Activated CD8-positive, alpha-beta memory T cell treated with anti-CD3 and anti-CD28 coated beads, Interleukin-2, amount 50 U/mL, for 1 hour (primary cell): ENCODE measurements around the gene UBE2G2.

Experiments used
- DNase-seq: peaks from one replicate; pipeline ENCODE4 v3.0.0-alpha.2; 2020; ENCODE audit errors: extremely low read depth

Gene UBE2G2, protein sequence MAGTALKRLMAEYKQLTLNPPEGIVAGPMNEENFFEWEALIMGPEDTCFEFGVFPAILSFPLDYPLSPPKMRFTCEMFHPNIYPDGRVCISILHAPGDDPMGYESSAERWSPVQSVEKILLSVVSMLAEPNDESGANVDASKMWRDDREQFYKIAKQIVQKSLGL

DNA sequence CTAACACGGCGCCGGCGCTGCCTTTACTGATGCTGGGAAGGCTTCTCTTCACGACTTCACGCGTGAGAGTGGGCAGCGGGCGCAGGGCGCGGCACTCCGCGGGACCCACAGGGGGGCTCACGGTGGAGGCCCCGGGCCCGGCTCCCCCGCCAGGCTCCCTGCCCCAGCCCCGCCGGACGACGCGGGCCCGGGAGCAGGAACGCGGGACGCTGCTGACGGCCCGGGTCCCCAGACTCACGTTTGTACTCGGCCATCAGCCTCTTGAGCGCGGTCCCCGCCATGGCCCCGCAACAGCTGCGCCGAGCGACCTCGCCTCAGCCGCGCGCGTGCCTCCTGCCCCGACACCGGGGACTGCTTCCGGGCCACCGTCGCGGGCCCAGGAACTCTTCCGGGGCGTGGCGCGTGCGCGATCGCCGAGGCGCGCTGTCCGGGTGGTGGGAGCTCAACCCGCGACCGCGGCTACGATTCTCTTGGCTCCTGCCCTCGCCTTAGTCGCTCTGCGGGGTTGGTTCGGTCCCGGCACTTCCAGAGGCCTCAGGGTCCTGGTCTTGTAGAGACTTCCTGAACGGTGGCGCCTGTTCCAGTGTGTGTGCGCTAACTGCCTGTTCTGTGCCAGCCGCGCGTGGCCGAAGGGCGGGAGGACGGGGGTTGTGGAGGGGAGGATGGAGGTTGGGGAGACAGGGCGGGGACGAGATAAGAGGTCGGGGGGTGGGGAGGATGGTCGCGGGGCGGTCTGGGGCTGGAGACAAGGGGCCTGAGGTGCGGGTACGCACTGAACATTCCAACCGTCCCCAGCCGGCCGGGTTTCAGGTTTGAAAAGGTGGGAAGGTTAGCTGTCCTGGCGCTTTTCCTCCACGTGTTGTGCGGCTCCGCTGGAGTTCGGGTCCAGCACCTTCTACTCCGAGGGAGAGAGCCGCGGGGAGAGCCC is at the start of gene UBE2G2:
Gene UBE2G2, minus strand, starts transcription at position 353 of the 928 bp plus-strand sequence. Its CDS starts 72 bp downstream, at position 281.
- DNase-seq: no peak

DNA sequence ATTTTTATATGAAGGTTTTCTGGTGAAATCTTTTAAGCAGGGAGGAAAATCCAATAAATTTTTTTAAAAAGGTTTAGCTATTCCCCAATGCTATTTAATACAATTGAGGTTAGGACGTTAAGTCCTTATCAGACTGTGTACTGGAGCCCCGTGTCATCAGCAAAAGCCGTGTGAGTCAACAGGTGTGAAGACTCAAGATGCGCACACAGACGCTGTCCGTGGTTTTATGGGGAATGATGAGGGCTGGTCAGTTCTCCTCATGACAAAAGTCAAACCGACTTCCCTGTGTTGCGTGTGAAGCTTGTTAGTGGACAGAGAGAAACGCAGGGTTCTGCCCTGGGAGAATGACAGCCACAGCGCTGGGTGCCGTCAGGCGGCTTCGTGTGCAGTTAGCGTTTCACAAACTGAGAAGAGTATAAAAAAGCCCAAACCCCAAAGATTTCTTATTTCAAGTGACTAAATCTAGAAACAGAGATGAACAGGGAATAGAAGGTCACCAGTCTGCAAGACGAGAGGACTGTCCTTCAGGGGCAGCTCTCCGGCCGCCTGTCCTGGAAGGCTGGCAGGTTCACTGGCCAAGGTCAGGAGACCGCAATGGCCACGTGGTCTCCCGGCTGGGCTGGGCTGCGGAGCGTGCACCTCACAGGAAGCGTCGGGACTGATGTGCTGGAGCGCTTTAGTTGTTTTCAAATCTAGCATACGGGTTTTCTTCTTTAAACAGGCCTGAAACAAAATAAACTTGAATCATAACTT is 49.5 kb upstream of the UBE2G2 start:
- no peak for DNase-seq

DNA sequence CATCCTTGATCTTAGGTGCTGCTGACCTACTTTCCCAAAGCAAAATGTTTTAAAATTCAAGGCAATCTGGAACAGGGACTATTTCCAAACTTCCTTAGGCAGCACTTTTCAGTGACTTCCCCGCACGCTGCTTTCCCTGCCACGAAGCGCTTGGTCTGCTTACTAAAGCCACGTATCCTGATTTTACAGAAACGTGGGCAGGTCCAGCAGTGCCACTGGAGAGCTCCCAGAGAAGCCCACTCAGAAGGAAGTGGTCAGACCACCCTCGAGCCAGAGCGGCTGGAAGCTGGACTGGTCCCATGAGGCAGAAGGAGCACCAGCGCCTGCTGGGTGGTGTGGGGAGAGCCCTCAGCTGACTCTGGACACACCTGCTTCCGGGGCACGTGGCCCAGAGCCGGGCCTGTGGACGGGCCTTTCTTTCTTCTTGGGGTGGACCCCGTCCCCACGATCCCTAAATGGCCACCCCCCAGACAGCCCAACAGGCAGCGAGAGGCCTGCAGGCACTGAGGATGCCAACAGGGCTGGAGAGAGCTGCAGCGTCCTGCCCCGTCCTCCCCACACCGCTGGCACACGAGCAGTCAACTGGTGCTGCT is 48.7 kb upstream of the UBE2G2 start:
- DNase-seq: no peak

DNA sequence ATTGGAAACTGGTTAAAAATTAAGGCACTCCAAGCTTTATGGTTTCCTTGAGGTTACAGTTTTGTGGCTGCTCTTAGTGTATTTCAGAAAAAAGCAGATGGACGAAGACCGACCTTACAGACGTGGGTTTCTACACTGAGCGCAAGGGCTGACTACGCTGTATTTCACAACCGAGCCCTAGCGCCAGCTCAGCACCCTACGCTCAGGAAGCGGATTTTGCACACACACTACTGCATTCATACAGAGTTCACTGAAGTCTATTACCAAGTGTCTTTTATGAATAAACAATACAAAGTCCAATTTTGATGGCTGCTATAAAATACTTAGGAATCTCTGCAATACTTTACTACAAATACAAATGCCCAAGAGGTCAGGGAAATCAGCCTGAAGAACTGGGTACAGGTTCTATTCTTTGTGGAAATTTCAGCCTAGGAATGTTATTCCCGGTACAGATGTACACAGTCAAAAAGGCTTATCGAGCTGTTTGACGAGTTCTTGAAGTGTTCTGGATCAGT is 48.1 kb upstream of the UBE2G2 start:
- DNase-seq: no peak

DNA sequence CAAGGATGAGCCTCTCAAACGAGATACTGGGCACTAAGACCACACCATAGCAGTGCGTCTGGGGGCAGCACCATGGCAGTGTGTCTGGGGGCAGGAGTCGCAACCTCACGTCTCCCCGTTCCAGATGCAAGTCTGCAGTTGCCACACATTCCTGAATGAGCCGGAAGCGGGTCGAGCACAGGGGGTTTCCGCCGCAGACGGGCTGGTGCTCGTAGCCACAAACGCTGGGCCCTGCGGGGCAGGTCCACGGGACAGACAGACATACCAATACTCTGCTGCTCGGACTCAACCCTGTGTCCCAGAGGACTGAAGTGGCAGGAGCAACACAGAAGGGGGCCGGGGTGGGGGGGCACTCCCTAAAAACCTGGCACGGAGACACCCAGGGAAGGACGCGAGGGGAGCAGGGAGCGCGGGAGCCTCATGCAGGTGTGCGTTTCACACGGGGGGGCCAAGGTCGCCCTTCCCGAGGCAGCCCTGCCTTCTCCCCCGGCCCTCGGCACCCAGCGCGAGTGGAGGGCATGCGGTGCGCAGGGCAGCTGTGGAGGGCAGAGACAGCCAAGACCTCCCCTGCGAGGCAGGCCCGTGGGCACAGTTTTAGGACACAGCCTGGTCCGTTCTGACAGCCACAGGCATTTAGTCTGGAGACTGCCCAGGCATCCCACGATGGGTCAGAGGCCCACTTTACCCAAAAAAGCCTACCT is 47.4 kb upstream of the UBE2G2 start:
- DNase-seq: no peak

DNA sequence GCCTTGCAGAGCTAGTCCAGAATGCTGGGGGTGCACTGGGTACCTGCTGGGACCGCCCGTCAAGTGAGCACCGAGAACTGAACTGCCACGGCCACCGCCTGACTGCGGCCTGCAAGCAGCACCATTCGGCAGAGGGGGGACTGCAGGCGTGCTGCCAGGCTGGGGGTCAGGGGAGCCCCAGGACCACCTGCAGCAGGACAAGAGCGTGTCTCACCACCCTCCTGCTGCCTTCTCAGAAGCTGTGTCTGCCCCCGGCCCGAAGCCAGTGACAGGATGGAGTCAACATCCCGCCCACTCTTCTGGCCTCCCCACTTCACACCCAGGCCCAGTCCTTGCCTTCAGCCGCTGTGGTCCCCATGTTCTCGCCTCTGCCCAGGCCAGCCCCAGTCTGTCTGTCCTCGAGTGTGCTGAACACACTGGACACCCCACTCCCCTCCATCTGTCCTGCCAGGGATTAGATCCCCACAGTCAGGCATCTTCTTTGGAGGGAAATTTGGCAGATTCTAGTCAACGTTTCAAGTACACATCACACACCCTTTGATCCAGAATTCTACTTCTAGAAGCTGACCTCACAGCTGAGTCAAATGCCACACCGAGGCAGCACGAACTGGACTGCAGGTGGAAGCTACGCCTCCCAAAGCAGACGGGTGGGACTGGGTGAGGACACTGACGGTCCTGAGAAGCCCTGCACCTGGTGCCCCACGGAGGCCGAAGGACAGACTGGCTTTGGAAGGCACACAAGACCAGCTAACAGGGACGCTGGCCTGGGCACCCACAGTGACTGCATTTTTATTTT is 45.8 kb upstream of the UBE2G2 start:
- DNase-seq: no peak

DNA sequence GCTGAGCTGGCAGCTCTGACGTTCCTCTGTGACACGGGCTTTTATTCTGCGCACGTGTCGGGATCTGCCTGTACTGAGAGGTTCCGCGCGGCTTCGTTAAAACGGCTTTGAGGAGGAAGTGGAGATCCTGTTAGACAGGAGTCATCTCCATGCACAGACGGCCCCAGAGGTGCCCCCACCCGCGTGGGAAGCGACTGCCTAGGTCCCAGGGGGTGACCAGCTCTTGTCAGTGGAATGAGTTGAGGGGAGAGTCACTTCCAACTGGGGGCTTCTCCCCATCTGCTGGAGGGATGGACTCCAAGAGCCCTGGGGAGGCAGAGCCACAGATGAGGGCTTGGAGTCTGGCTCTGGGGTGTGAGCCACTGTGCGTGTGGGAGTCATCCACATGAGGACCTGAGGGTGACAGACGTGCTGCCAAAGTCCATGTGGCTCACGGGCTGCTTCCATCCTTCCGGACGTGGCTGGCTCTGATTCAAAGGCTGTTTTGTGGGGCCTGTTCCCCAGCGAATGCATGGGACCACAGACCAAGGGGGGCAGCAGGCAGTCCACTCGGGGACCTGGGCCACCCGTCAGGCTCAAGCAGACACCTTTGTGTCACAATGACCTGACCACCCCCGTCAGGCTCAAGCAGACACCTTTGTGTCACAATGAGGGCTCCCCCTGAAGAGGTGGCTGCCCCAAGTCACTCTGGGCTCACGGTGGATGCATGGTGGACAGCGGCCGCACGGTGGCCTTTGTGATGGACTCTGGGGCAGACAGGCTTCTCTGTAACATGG is 45.1 kb upstream of the UBE2G2 start:
- DNase-seq: no peak

DNA sequence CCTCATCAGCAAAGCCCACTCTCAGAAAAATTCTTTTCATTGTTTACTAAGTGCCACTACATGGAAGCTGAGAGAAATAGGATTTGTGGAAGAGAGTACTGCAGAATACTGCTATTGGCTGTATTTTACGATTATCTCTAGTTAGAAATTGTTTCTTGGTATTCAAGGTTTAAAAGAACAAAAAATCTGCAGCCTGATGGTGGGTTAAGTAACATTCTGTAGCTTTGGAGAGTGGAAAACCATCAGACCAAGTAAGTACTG is 44.5 kb upstream of the UBE2G2 start:
- DNase-seq: no peak

DNA sequence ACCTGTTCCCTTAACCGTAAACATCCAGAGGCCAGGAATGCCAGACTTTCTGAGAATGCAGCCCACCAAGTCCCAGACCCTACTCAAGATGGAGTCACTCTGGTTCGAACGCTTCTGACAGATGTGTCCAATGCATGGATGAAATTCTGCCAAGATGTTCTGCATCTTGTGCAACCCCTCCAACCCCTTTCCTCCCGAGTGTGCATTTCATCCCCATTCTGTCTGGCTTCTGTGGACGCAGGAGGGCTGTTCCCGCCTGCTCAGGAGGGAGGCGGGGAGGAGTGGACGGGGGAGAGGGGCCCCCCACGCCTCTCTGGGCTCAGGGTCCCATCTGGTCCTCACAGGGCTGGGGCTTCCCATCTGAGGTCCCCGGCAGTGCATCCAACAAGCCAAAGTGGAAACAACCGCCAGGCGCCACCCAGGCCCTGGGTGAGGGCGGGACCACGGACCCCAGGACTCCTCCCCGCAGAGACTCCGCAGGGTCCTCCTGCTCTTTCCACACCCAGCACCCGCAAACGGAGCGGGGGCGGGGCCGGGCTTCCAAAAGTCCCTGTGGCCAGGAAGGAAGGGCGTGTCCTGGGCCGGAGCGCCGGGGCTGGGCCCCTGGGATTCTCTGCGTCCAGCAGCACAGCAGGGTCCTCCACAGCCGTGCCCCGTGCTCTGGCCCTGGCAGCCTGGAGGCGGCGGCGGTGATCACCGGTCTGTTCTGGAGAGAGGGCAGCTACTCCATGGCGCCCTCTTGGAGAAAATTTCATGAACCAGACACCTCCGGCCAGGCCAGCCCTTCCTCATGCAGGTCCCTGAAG is 44.0 kb upstream of the UBE2G2 start:
- no peak for DNase-seq

DNA sequence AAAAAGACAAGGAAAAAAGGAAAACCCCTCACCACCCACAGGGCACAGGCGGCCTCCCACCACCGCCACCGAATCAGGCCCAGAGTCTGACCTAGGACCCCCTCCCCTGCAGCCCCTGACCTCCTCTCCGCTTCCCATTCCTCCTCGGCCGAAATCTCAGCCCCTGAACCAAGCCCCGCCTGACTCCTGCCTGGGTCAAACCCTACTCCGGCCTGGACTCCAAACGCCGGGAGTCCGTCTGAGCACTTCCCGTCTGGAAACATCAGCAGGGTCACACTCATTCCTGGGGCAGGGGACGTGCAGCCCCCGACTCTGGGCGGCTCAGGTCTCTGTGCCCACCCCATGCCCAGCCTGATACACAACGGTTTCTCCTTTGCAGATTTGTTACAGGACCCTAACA is 42.6 kb upstream of the UBE2G2 start:
- no peak for DNase-seq

DNA sequence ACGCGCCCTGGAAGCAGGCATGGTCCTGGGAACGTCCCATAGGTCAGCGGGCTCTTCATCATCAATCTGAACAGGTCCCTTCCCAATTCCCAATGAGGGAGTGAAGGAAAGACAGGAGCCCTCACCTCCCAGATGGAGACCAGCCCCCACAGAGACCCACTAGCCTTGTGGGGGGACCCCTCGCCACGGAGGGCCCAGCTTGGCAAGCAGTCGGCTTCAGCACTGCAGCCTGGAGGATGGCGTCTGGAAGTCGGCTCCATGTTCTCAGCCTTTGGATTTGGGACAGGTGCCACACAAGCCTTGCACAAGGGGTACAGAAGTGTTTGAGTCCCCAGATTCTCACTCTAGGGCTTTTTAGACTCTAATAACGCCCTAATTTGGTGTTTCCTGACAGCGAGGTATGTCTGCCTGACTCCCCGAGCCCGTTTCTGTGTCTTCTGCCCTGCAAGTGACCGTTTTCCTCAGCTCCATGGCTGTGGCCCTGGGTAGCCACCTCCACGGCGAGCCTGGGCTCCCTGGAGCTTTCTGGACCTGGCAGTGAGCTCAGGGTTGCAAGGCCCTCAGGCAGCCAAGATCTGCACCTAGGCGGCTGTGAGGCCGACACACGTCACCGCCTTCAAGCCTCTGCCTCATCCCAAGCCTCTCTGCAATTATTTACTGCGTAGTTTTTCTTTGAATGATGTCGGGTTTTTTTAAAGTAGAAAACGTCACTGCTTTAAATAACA is 41.3 kb upstream of the UBE2G2 start:
- DNase-seq: no peak

DNA sequence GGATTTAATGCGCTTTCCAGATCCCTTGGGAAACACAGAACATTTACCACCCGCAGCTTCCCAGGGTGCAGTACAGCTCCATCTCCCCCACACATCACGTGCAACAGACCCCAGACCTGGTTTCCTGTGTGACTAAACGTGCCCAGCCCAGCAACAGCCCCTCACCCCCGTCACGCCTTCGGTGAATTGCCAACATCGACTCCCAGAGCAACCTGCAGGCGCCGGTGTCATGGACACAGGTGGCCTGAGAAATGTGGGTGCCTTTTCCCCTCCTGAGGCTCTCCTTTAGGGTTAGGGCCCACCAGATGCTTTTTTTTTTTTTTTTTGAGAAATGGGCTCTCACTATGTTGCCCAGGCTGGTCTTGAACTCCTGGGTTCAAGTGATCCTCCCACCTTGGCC is 40.5 kb upstream of the UBE2G2 start:
- no peak for DNase-seq

DNA sequence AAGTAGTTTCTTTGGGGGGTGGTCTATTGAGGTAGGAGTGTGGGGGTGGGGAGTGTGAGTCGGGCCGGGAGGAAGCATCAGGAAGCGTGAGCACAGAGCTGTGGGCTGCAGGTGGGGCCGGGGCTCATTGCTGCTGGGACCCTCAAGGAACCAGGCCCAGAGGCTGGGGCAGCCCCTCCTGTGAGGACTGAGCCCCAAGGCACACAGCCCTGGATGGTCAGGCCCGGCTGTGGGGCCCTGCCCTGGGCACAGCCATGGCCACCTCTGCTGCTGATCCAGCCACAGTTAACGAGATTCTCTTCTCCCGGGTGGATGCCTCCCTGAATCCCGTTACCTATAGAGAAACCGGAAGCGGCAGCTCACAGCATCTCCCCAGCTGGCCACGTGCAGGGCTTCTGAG is 39.2 kb upstream of the UBE2G2 start:
- no peak for DNase-seq

DNA sequence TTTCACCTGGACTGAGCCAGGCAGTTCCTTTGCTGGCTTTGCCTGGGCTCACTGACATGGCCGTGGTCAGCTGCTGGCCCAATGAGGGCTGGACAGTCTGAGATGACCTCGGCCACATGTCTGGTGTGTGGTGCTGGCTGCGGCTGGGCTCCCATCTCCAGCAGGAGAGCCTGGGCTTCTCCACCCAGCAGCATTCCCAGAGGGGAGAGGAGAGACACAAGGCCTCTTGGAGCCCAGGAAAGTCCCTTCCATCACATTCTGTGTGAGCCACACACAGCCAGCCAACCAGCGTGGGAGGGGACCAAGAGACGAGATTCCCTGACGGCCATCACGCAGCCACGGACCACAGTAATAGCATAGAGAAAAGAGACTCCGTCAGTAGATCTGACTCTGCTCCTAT is 37.3 kb upstream of the UBE2G2 start:
- no peak for DNase-seq

DNA sequence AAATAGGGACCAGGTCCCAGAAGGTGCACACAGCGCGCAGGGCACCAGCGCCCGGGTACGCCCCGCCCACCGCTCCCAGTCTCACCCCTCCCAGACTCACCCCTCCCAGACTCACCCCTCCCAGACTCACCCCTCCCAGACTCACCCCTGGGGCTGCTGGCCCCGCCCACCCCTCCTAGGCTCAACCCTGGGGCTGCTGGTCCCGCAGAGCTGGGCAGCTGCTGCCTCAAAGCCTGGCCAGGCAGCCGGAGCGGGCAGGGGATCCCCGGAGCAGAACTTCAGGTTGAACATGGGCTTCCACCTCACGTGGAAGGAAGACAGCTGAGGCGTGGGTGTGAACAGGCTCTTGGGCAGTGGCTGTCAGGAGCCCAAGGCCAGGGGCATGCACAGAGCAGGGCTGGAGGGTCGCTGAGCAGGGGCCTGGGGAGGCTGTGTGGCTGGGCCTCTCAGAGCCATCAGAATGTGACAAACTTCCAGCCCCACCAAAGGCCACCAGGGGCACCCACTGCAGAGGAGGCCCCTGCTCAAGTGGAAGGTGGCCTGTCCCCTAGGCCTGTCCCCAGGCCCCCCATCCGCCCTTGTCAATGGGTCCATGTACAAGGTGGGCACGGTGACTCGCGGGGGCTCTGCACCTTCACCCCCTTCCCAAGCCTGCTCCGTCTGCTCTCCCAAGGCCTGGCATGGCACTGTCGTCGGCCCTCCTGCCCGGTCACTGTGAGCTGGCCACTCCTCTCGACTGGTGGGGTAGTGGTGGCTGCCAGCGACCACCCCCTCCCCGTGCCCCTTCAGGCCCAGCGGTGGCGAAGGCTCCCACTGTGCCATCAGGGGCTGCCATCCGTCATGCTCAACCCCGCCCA is 36.6 kb upstream of the UBE2G2 start:
- no peak for DNase-seq

DNA sequence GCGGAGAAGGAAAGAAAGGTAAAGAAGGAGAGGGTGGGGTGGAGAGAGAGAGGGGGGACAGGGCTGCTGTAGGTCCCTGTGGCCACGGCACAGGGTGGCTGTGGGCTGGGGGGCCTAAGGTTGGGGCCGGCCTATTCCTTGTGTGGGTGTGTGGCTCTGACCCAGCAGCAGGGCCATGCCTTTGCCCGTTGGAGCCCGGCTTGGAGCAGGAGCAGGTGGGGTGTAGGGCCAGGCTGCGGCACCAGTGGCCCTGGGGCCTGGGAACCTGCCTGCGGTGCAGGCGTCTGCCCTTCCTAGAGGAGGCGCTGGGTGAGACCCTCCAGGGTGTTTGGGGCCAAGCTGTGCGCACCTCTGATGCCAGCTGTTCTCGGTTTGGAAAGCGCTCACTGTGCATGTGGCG is 35.9 kb upstream of the UBE2G2 start:
- DNase-seq: no peak

DNA sequence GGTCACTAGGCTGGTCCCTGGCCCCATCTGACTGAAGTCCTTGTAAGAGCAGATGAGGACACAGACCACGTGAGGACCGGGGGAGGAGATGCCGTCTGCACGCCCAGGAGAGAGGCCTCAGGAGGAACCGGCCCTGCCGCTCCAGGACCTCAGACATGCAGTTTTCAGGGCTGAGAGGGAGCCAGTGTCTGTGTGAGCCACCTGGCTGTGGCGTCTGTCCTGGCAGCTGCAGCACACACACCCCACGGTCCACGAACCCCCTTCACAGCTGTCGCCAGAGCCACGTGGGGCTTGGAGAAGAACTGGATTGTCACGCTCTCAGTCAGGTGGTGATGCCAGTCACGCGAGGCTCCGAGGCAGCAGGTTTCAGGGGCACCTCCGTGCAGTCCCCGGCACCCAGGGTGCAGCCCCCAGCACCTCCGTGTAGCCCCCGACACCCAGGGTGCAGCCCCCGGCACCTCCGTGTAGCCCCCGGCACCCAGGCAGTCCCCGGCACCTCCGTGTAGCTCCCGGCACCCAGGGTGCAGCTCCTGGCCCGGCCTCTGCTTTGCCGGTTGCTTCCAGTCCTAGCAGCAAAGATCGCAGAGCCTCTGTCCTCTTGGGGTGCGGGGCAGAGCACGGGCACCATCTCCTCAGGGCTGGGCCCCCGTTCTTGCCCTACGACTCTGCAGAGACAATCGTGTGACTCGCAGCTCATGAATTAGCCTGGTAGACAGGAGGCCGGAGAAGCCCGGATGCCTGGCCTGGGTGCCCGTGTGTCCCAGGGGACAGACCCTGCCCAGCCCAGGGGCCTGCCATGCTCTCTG is 35.2 kb upstream of the UBE2G2 start:
- no peak for DNase-seq
